ENCODE data around the gene GP9. TPM values are rescaled to one million over a fixed set of nuclear protein-coding genes. Genes with fewer than 3 reads are reported as not detected.
A peak's percentile ranks its signal among the peaks of the same experiment; 100 is the strongest.

GP9 gene
- total RNA-seq, 6 experiments from 2014 or later, result not detected

- Mint-ChIP-seq H3K27me3 (ENCODE audit: insufficient read depth) (peaks cover 39% of the 10 kb centered on the region), H3K4me3 (no peak overlapping the region), H3K9me3 (peaks cover 15% of the 10 kb centered on the region), H3K27ac (no peak overlapping the region), H3K36me3 (ENCODE audit: low read depth) (peaks cover 15% of the 10 kb centered on the region), H3K4me1 (ENCODE audit: low read depth) (no peaks in the 10 kb centered on the region)
- DNase-seq, result no peak
- no peak for TF ChIP-seq CTCF (IDR thresholded peaks at IDR 0.05)
These were observed 14.4 kb upstream of the GP9 start for GRCh38 chr3:129046037-129046731.

- Mint-ChIP-seq H3K36me3 (ENCODE audit: low read depth) (peaks cover 15% of the 10 kb centered on the region), H3K27me3 (ENCODE audit: insufficient read depth) (peaks cover 35% of the 10 kb centered on the region), H3K9me3 (peaks cover 15% of the 10 kb centered on the region), H3K4me3 (no peak overlapping the region), H3K27ac (no peak overlapping the region), H3K4me1 (ENCODE audit: low read depth) (peaks cover 4% of the 10 kb centered on the region)
- no peak for DNase-seq
- no peak for TF ChIP-seq CTCF (IDR thresholded peaks at IDR 0.05)
These were observed 13.6 kb upstream of the GP9 start for GRCh38 chr3:129046732-129047552.

- Mint-ChIP-seq H3K4me3 (no peak overlapping the region), H3K27ac (no peak overlapping the region), H3K4me1 (ENCODE audit: low read depth) (peaks cover 6% of the 10 kb centered on the region), H3K36me3 (ENCODE audit: low read depth) (peaks cover 15% of the 10 kb centered on the region), H3K9me3 (peaks cover 15% of the 10 kb centered on the region), H3K27me3 (ENCODE audit: insufficient read depth) (peaks cover 31% of the 10 kb centered on the region)
- DNase-seq, result no peak
- TF ChIP-seq CTCF (IDR thresholded peaks at IDR 0.05), result no peak
These were observed 13.1 kb upstream of the GP9 start for GRCh38 chr3:129047553-129047839.

- no peak for TF ChIP-seq CTCF (IDR thresholded peaks at IDR 0.05)
- DNase-seq, result no peak
- H3K27me3 Mint-ChIP-seq (ENCODE audit: insufficient read depth), result peaks cover 15% of the 10 kb centered on the region
- H3K9me3 Mint-ChIP-seq, result peaks cover 8% of the 10 kb centered on the region
- H3K4me3 Mint-ChIP-seq, result no peak overlapping the region
- H3K4me1 Mint-ChIP-seq (ENCODE audit: low read depth), result peaks cover 13% of the 10 kb centered on the region
- peaks cover 6% of the 10 kb centered on the region for H3K36me3 Mint-ChIP-seq (ENCODE audit: low read depth)
- H3K27ac Mint-ChIP-seq, result no peak overlapping the region
These were observed 9.9 kb upstream of the GP9 start for GRCh38 chr3:129050556-129051295.

GRCh38 chr3:129051871-129052340 lies 8.7 kb upstream of the GP9 start:
- H3K27me3 Mint-ChIP-seq (ENCODE audit: insufficient read depth), result peaks cover 23% of the 10 kb centered on the region
- H3K4me3 Mint-ChIP-seq, result no peak overlapping the region
- peaks cover 13% of the 10 kb centered on the region for H3K4me1 Mint-ChIP-seq (ENCODE audit: low read depth)
- H3K27ac Mint-ChIP-seq, result no peak overlapping the region
- peaks cover 6% of the 10 kb centered on the region for H3K36me3 Mint-ChIP-seq (ENCODE audit: low read depth)
- peaks cover 8% of the 10 kb centered on the region for H3K9me3 Mint-ChIP-seq
- peak; percentile 23 for DNase-seq
- no peak for TF ChIP-seq CTCF (IDR thresholded peaks at IDR 0.05)
